ENCODE measurements around the gene PTPRT. TPM values are rescaled to one million over a fixed set of nuclear protein-coding genes. Genes with fewer than 3 reads are reported as not detected.

The PTPRT gene
- total and polyA plus RNA-seq, 8 donors: 0.23 to 1.8 (median 0.95) TPM

DNA sequence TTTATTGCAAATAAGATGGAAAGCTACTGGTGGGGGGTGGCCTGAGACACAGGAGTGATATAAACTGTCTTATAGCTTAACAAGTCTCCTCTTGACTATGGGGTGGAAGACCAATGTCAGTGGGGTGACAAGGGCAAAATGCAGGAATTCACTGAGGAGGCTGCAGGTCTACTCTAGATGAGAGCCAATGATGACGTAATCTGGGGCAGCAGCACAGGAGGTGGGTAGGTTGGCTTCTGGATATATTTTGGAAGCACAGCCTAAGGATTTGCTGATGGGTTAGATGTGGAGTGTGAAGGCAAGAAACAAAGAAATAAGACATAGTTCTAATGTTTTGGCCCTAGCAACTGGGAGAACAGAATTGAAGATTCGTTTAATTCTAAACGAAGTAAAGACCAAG lies 253.2 kb downstream of the PTPRT start:
- no peaks in the 10 kb centered on the region for H3K36me3 ChIP-seq
- DNase-seq (no peak), FAIRE-seq (no peak), ATAC-seq (no peak)
- H3K4me1 ChIP-seq: no peaks in the 10 kb centered on the region
- TF ChIP-seq, protein P1, sequence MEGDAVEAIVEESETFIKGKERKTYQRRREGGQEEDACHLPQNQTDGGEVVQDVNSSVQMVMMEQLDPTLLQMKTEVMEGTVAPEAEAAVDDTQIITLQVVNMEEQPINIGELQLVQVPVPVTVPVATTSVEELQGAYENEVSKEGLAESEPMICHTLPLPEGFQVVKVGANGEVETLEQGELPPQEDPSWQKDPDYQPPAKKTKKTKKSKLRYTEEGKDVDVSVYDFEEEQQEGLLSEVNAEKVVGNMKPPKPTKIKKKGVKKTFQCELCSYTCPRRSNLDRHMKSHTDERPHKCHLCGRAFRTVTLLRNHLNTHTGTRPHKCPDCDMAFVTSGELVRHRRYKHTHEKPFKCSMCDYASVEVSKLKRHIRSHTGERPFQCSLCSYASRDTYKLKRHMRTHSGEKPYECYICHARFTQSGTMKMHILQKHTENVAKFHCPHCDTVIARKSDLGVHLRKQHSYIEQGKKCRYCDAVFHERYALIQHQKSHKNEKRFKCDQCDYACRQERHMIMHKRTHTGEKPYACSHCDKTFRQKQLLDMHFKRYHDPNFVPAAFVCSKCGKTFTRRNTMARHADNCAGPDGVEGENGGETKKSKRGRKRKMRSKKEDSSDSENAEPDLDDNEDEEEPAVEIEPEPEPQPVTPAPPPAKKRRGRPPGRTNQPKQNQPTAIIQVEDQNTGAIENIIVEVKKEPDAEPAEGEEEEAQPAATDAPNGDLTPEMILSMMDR (IDR thresholded peaks at IDR 0.05): no peak
- H3K27me3 ChIP-seq: no peaks in the 10 kb centered on the region
- 77 to 94% methylated on average over 3 of the region's 3 CpGs for WGBS, 2 donors
- no peak overlapping the region for H3K27ac ChIP-seq
- H3K9me3 ChIP-seq: no peaks in the 10 kb centered on the region
- intact Hi-C loops (cut with DNase I): no loop called here
- no peak overlapping the region for H3K4me3 ChIP-seq

DNA sequence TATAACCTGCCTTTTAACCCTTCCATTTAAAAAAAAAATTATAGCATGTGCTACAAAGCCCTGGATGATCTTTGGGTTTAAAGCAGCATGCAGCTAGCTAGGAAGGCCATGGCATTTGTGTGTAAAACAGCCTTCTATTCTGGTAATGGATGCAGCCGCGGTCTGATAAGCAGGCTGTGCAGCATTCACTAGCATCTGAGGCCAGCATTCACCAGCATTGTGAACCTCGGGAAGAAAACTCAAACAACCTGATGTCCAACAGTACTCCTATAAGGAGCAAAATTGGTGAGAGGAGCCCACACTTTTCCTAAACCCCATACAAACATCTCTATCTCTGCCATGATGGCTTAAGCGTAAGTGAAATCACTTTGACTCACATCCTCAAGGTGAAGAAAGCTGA lies 265.5 kb downstream of the PTPRT start:
- no peak for FAIRE-seq
- Histone ChIP-seq H3K27me3 (no peaks in the 10 kb centered on the region), H3K4me1 (no peaks in the 10 kb centered on the region), H3K4me3 (no peak overlapping the region), H3K36me3 (no peaks in the 10 kb centered on the region), H3K9me3 (no peaks in the 10 kb centered on the region), H3K27ac (no peak overlapping the region)
- ATAC-seq: no peak
- intact Hi-C loops (cut with DNase I): no loop called here
- TF ChIP-seq, protein P1 (IDR thresholded peaks at IDR 0.05): no peak
- WGBS, 2 donors: 64 to 67% methylated on average over 4 of the region's 4 CpGs
- DNase-seq: no peak

- ATAC-seq (no peak), DNase-seq (no peak), FAIRE-seq (no peak)
- H3K9me3 ChIP-seq: no peaks in the 10 kb centered on the region
- H3K4me1 ChIP-seq: no peaks in the 10 kb centered on the region
- no peaks in the 10 kb centered on the region for H3K36me3 ChIP-seq
- no peak overlapping the region for H3K4me3 ChIP-seq
- TF ChIP-seq, protein P1 (IDR thresholded peaks at IDR 0.05): no peak
- intact Hi-C loops (cut with DNase I): no loop called here
- WGBS, 2 donors: 70% methylated on average over 7 of the region's 7 CpGs
- H3K27ac ChIP-seq: no peak overlapping the region
- no peaks in the 10 kb centered on the region for H3K27me3 ChIP-seq
Observed at GRCh38 chr20:42923348-42923918, 266.3 kb downstream of the PTPRT start.

GRCh38 chr20:42920776-42921175 lies 268.9 kb downstream of the PTPRT start:
- H3K4me3 ChIP-seq: no peak overlapping the region
- 73 to 78% methylated on average over 2 of the region's 2 CpGs for WGBS, 2 donors
- no peaks in the 10 kb centered on the region for H3K27me3 ChIP-seq
- no peak overlapping the region for H3K27ac ChIP-seq
- no peak for ATAC-seq
- no peaks in the 10 kb centered on the region for H3K36me3 ChIP-seq
- no peak for DNase-seq
- TF ChIP-seq, protein P1 (IDR thresholded peaks at IDR 0.05): no peak
- no peak for FAIRE-seq
- intact Hi-C loops (cut with DNase I): no loop called here
- no peaks in the 10 kb centered on the region for H3K4me1 ChIP-seq
- H3K9me3 ChIP-seq: no peaks in the 10 kb centered on the region

DNA sequence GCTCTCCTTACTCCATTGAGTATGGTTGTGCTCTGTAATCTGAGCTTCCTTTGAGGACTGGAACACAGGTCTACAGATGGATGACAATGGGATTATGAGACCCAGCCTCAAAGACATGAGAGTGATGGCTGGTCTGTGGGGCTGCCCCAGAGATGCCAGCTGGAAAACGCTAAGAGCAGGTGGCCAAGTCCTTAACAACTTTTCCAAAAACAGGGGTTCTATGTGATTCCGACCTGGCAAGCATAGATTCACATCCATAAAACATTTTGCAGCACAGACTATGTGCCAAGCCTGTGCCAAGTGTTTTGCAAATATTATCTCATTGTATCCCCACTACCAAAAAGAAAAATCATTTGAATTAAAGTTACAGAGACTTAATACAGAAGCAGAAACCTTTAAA lies 270.4 kb downstream of the PTPRT start:
- DNase-seq: no peak
- H3K27me3 ChIP-seq: no peaks in the 10 kb centered on the region
- TF ChIP-seq, protein P1 (IDR thresholded peaks at IDR 0.05): no peak
- FAIRE-seq: no peak
- 64 to 76% methylated on average over 2 of the region's 2 CpGs for WGBS, 2 donors
- H3K36me3 ChIP-seq: no peaks in the 10 kb centered on the region
- H3K9me3 ChIP-seq: no peaks in the 10 kb centered on the region
- no peak overlapping the region for H3K4me3 ChIP-seq
- ATAC-seq: no peak
- H3K27ac ChIP-seq: no peak overlapping the region
- intact Hi-C loops (cut with DNase I): no loop called here
- H3K4me1 ChIP-seq: no peaks in the 10 kb centered on the region

Measured in pancreas (tissue), 10 donors.